Measurements from ENCODE around the gene TMEM209.

DNA sequence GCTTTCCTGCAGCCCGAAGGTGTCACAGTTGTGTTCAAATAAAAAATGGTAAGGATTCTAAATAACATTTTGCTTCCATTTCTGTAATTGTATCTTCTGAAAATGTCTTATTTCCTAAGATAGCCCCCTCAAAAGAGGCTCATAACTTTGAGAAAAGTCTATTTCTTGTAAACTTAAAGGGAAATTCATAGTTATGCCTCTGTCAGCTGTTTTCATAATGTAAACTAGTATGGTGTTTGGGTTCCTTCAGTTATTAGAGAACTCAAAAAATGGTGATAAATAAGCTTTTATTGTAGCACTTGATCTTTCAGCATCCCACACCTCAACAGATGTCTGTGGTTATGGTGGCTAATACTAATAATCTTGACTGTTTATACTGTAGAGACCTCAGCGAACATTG is 77.8 kb downstream of the TMEM209 start:
- TF ChIP-seq, protein P1, sequence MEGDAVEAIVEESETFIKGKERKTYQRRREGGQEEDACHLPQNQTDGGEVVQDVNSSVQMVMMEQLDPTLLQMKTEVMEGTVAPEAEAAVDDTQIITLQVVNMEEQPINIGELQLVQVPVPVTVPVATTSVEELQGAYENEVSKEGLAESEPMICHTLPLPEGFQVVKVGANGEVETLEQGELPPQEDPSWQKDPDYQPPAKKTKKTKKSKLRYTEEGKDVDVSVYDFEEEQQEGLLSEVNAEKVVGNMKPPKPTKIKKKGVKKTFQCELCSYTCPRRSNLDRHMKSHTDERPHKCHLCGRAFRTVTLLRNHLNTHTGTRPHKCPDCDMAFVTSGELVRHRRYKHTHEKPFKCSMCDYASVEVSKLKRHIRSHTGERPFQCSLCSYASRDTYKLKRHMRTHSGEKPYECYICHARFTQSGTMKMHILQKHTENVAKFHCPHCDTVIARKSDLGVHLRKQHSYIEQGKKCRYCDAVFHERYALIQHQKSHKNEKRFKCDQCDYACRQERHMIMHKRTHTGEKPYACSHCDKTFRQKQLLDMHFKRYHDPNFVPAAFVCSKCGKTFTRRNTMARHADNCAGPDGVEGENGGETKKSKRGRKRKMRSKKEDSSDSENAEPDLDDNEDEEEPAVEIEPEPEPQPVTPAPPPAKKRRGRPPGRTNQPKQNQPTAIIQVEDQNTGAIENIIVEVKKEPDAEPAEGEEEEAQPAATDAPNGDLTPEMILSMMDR (IDR thresholded peaks at IDR 0.05; ENCODE audit: low read depth, low read length) = no peak
- no peak for TF ChIP-seq POLR2A (IDR thresholded peaks at IDR 0.05; ENCODE audit: extremely low read depth, insufficient read length)
